ENCODE results near the gene RERE.

DNA sequence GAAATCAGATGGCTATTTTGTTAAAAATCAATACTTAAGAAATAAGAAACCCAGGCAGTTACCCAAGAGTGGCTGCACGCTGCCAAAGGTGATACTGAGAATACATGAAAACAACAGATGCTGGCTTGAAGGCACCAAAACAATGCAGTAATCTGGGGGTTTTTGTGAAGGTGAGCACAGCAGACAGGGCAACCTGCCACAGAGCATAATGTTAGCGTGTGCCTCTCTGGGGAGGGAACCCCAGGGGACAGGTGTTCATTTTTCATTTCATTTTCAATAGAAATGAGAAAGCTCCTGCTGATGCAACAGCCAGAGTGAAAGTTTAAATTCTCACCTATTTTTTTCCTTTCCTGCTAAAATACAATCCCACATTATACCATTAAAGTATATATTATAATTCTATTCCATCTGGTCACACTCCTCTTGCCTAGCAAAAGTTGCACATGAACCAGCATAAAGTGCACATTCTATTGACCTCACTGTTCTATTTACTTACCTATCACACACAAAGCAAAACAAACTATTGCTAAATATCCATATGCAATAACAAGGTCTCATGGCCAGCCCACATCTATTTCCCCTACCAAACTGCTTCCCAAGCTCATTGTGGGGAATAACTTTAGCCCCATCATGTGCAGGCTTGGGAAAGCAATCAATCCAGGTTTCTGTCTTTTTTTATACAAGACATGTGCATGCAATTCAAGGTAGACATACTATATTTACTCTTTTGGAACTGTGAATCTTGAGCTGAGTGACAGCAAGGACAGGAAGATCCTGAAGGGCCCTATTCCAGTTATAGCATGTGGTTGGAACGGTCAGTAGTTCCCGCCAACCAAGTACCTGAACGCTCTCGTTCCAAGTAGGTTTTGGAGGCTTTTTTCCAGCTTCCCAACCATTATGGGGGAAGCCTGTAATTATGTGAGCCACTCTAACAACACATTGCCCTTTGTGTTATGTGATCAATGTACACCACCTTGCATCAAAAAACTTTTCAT lies 173.6 kb downstream of the RERE start:
- TF ChIP-seq POLR2A (IDR thresholded peaks at IDR 0.05) (no peak), EP300 (IDR thresholded peaks at IDR 0.05) (no peak)
- TF ChIP-seq, protein P1, sequence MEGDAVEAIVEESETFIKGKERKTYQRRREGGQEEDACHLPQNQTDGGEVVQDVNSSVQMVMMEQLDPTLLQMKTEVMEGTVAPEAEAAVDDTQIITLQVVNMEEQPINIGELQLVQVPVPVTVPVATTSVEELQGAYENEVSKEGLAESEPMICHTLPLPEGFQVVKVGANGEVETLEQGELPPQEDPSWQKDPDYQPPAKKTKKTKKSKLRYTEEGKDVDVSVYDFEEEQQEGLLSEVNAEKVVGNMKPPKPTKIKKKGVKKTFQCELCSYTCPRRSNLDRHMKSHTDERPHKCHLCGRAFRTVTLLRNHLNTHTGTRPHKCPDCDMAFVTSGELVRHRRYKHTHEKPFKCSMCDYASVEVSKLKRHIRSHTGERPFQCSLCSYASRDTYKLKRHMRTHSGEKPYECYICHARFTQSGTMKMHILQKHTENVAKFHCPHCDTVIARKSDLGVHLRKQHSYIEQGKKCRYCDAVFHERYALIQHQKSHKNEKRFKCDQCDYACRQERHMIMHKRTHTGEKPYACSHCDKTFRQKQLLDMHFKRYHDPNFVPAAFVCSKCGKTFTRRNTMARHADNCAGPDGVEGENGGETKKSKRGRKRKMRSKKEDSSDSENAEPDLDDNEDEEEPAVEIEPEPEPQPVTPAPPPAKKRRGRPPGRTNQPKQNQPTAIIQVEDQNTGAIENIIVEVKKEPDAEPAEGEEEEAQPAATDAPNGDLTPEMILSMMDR (IDR thresholded peaks at IDR 0.05): no peak
